ENCODE data around the gene NR2E1. TPM values are rescaled to one million over a fixed set of nuclear protein-coding genes. Genes with fewer than 3 reads are reported as not detected.

The NR2E1 gene
- total RNA-seq, 1 experiment from 2014 or later, result not detected

- no peaks in the 10 kb centered on the region for H3K36me3 Mint-ChIP-seq (ENCODE audit: insufficient read depth in 1 of 3, low read depth in 3 of 3)
Observed at GRCh38 chr6:108175592-108176279, 9.9 kb downstream of the NR2E1 start.

More at GRCh38 chr6:108175592-108176279, 9.9 kb downstream of the NR2E1 start:
- Mint-ChIP-seq H3K27ac (no peak overlapping the region), H3K4me1 (peaks cover 32 to 58% of the 10 kb centered on the region in 2 experiments), H3K9me3 (peaks cover 4 to 17% of the 10 kb centered on the region in 2 experiments; a peak in 2 of 5 replicates), H3K27me3 (ENCODE audit: low read depth) (peaks cover 96% of the 10 kb centered on the region), H3K4me3 (peak overlapping the region; percentile 49 to 82)
- Histone ChIP-seq H3K27ac (ENCODE audit: insufficient read length, low read depth, low read length) (no peak overlapping the region), H3K23ac (ENCODE audit: insufficient read length, low read depth, low read length) (no peak overlapping the region), H4K91ac (ENCODE audit: insufficient read length, low read depth, low read length) (no peak overlapping the region), H2BK20ac (ENCODE audit: low read depth, low read length, poor library complexity, severe bottlenecking) (no peak overlapping the region), H2BK120ac (ENCODE audit: low read depth, low read length, poor library complexity, severe bottlenecking) (no peak overlapping the region), H2BK15ac (ENCODE audit: low read depth, low read length) (no peak overlapping the region), H3K14ac (ENCODE audit: insufficient read depth, low read length) (no peak overlapping the region), H3K18ac (ENCODE audit: insufficient read length, low read depth, low read length) (no peak overlapping the region), H2AFZ (ENCODE audit: low read length) (no peak overlapping the region), H3K4me1 (ENCODE audit: insufficient read depth, low read length) (no peaks in the 10 kb centered on the region), H3K9ac (ENCODE audit: extremely low read depth, insufficient read length, low read length) (no peak overlapping the region), H3K79me2 (ENCODE audit: insufficient read depth, low read length) (no peaks in the 10 kb centered on the region), H3K23me2 (ENCODE audit: insufficient read length, low read depth, low read length, poor library complexity, severe bottlenecking) (peaks cover 9% of the 10 kb centered on the region), H3K4ac (ENCODE audit: low read depth, low read length) (no peak overlapping the region), H3K79me1 (ENCODE audit: insufficient read depth, low read depth, low read length, poor library complexity, severe bottlenecking) (no peaks in the 10 kb centered on the region), H2BK5ac (ENCODE audit: insufficient read length, low read length) (no peak overlapping the region), H3K4me2 (ENCODE audit: insufficient read depth, insufficient read length, low read length) (peak overlapping the region; percentile 50), H3K27me3 (ENCODE audit: insufficient read depth, low read length) (peaks cover 70% of the 10 kb centered on the region), H3T11ph (ENCODE audit: low read length) (no peak overlapping the region), H4K20me1 (ENCODE audit: control insufficient read depth, insufficient read depth, insufficient read length) (no peaks in the 10 kb centered on the region), H3K56ac (ENCODE audit: insufficient read length, low read depth, low read length) (no peak overlapping the region), H2AK5ac (ENCODE audit: insufficient read length, low read length) (no peak overlapping the region), H2BK12ac (ENCODE audit: insufficient read length, low read depth, low read length) (no peak overlapping the region), H3K9me3 (ENCODE audit: control insufficient read depth, low read depth, low read length) (no peaks in the 10 kb centered on the region), H4K8ac (replicated peaks; ENCODE audit: insufficient read length, low read depth, low read length) (no peak overlapping the region), H4K5ac (ENCODE audit: insufficient read length, low read depth, low read length) (no peak overlapping the region)
- no CpG with 5 or more reads among the region's 38 CpGs for WGBS (ENCODE audit: extremely low coverage, insufficient read length, low lambda C conversion rate)
- DNase-seq, result peak; percentile 61
- TF ChIP-seq, protein P1, sequence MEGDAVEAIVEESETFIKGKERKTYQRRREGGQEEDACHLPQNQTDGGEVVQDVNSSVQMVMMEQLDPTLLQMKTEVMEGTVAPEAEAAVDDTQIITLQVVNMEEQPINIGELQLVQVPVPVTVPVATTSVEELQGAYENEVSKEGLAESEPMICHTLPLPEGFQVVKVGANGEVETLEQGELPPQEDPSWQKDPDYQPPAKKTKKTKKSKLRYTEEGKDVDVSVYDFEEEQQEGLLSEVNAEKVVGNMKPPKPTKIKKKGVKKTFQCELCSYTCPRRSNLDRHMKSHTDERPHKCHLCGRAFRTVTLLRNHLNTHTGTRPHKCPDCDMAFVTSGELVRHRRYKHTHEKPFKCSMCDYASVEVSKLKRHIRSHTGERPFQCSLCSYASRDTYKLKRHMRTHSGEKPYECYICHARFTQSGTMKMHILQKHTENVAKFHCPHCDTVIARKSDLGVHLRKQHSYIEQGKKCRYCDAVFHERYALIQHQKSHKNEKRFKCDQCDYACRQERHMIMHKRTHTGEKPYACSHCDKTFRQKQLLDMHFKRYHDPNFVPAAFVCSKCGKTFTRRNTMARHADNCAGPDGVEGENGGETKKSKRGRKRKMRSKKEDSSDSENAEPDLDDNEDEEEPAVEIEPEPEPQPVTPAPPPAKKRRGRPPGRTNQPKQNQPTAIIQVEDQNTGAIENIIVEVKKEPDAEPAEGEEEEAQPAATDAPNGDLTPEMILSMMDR (conservative IDR thresholded peaks at IDR 0.05), result peak; percentile 65
